Adipocyte (in vitro differentiated cells): ENCODE data around the gene F2R.
"Not testable (repeated sequence)": the region's sequence is repeated elsewhere in the genome, so short reads cannot be mapped to it uniquely, and the experiment has no call there.

Experiments used
- DNase-seq: peaks from one replicate; pipeline ENCODE4 v3.0.0-alpha.2; 2015; ENCODE audit warnings: low read depth
- H3K27me3 ChIP-seq: replicated peaks from 2 replicates; pipeline ENCODE4 v1.7.0; 2013; ENCODE audit warnings: mild to moderate bottlenecking, low read length, moderate library complexity; ENCODE audit not compliant: control insufficient read depth, insufficient read depth
- H3K36me3 ChIP-seq: 2 replicates; pipeline ENCODE4 v1.7.0; 2013; ENCODE audit warnings: low read length, mild to moderate bottlenecking, moderate library complexity; ENCODE audit not compliant: control insufficient read depth, insufficient read depth, severe bottlenecking
- H3K4me1 ChIP-seq: 2 replicates; pipeline ENCODE4 v1.7.0; 2013; ENCODE audit warnings: mild to moderate bottlenecking, low read length, moderate library complexity; ENCODE audit not compliant: control insufficient read depth, insufficient read depth
- H3K4me3 ChIP-seq: 2 replicates; pipeline ENCODE4 v1.7.0; 2013; ENCODE audit warnings: mild to moderate bottlenecking, low read length, moderate library complexity
- H3K9ac ChIP-seq: 2 replicates; pipeline ENCODE4 v1.7.0; 2013; ENCODE audit warnings: mild to moderate bottlenecking, low read length, moderate library complexity
- H3K9me3 ChIP-seq: 2 replicates; pipeline ENCODE4 v1.7.0; 2013; ENCODE audit warnings: mild to moderate bottlenecking, low read length, moderate library complexity; ENCODE audit not compliant: control insufficient read depth

F2R gene

GRCh38 chr5:76764374-76764773, 48.4 kb downstream of the F2R start:
- Histone ChIP-seq H3K36me3 (no peaks in the 10 kb centered on the region), H3K27me3 (no peaks in the 10 kb centered on the region), H3K9ac (no peak overlapping the region), H3K4me1 (peaks cover 3% of the 10 kb centered on the region), H3K9me3 (peaks cover 14% of the 10 kb centered on the region), H3K4me3 (peak overlapping the region; percentile 23)
- DNase-seq = no peak

GRCh38 chr5:76765249-76765648, 49.3 kb downstream of the F2R start:
- Histone ChIP-seq H3K9ac (no peak overlapping the region), H3K4me3 (no peak overlapping the region), H3K27me3 (no peaks in the 10 kb centered on the region), H3K4me1 (peaks cover 3% of the 10 kb centered on the region), H3K9me3 (peaks cover 14% of the 10 kb centered on the region), H3K36me3 (no peaks in the 10 kb centered on the region)
- DNase-seq = no peak

- DNase-seq = peak; percentile 7
Measured at GRCh38 chr5:76766746-76767145, 50.8 kb downstream of the F2R start.

GRCh38 chr5:76771041-76771440, 55.1 kb downstream of the F2R start:
- Histone ChIP-seq H3K4me1 (peaks cover 13% of the 10 kb centered on the region), H3K9ac (peak overlapping the region; percentile 24)
- not testable (repeated sequence) for H3K9me3 ChIP-seq, H3K27me3 ChIP-seq, H3K36me3 ChIP-seq, H3K4me3 ChIP-seq, DNase-seq

More at GRCh38 chr5:76766746-76767145, 50.8 kb downstream of the F2R start:
- H3K4me1 ChIP-seq = peaks cover 7% of the 10 kb centered on the region
- H3K9ac ChIP-seq = no peak overlapping the region
- H3K9me3 ChIP-seq = peaks cover 14% of the 10 kb centered on the region
- no peak overlapping the region for H3K4me3 ChIP-seq
- no peaks in the 10 kb centered on the region for H3K36me3 ChIP-seq
- no peaks in the 10 kb centered on the region for H3K27me3 ChIP-seq

GRCh38 chr5:76771705-76772405, 55.9 kb downstream of the F2R start:
- H3K9ac ChIP-seq = peak overlapping the region; percentile 24

GRCh38 chr5:76775921-76776320, 60.0 kb downstream of the F2R start:
- Histone ChIP-seq H3K4me1 (peaks cover 12% of the 10 kb centered on the region), H3K9me3 (no peaks in the 10 kb centered on the region), H3K4me3 (no peak overlapping the region), H3K36me3 (no peaks in the 10 kb centered on the region), H3K9ac (no peak overlapping the region), H3K27me3 (no peaks in the 10 kb centered on the region)
- no peak for DNase-seq

More at GRCh38 chr5:76771705-76772405, 55.9 kb downstream of the F2R start:
- DNase-seq = peak; percentile 25
- no peak overlapping the region for H3K4me3 ChIP-seq
- no peaks in the 10 kb centered on the region for H3K27me3 ChIP-seq
- H3K36me3 ChIP-seq = no peaks in the 10 kb centered on the region
- H3K9me3 ChIP-seq = no peaks in the 10 kb centered on the region
- peaks cover 12% of the 10 kb centered on the region for H3K4me1 ChIP-seq

- H3K4me1 ChIP-seq = peaks cover 12% of the 10 kb centered on the region
Measured at GRCh38 chr5:76776391-76776790, 60.5 kb downstream of the F2R start.

GRCh38 chr5:76780616-76781015, 64.7 kb downstream of the F2R start:
- H3K4me1 ChIP-seq, H3K36me3 ChIP-seq, H3K9me3 ChIP-seq, H3K9ac ChIP-seq, H3K4me3 ChIP-seq, DNase-seq, H3K27me3 ChIP-seq: not testable (repeated sequence)

More at GRCh38 chr5:76776391-76776790, 60.5 kb downstream of the F2R start:
- Histone ChIP-seq H3K36me3 (no peaks in the 10 kb centered on the region), H3K9me3 (no peaks in the 10 kb centered on the region), H3K9ac (no peak overlapping the region), H3K4me3 (no peak overlapping the region), H3K27me3 (no peaks in the 10 kb centered on the region)
- DNase-seq = no peak

GRCh38 chr5:76781775-76782174, 65.8 kb downstream of the F2R start:
- H3K9ac ChIP-seq = no peak overlapping the region
- H3K4me1 ChIP-seq = no peaks in the 10 kb centered on the region
- no peak for DNase-seq
- H3K4me3 ChIP-seq = no peak overlapping the region
- H3K27me3 ChIP-seq = no peaks in the 10 kb centered on the region
- no peaks in the 10 kb centered on the region for H3K36me3 ChIP-seq
- H3K9me3 ChIP-seq = no peaks in the 10 kb centered on the region

GRCh38 chr5:76782444-76782843, 66.5 kb downstream of the F2R start:
- no peak overlapping the region for H3K9ac ChIP-seq
- H3K36me3 ChIP-seq = no peaks in the 10 kb centered on the region
- no peaks in the 10 kb centered on the region for H3K9me3 ChIP-seq
- no peak overlapping the region for H3K4me3 ChIP-seq
- peaks cover 7% of the 10 kb centered on the region for H3K4me1 ChIP-seq
- no peak for DNase-seq
- H3K27me3 ChIP-seq = no peaks in the 10 kb centered on the region
